ENCODE measurements around the gene ARSI.
A peak's percentile ranks its signal among the peaks of the same experiment; 100 is the strongest.

Gene ARSI

DNA sequence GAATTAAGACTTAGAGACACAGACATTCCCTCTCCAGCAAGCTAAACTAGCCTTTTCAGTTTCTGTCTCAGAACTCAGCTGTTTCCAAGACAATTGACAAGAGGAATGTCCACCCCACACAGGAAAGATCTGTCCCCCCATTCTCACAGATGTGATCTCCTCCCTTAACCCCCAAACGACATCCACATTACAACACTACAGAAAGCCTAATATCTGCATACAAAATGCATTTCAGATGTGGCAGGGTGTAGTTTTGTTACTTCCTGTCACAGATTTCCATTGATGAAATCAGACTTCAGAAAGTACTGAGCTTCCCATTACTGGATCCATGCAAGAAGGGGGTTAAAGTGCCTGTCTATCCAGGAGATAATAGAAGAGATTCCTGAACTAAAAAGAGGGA is 2.9 kb upstream of the ARSI start:
- DNase-seq = no peak

DNA sequence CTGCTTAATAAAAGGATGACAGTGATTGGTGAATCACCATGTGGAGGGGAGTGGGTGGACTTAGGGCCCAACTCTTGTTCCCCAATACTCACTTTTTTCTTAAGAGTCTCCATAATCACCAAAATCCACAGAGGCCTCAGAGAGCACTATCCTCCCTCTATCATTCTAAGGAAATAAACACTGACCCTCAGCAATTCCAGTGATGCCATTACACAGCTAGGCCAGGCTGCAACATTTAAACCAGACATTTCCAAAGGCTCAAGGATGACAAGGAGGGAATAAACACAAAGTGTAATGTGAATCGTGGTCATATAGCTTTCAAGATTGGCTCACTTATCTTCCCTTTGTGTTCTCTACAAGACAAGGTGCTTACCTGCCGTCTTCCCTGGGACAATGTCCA is 2.4 kb upstream of the ARSI start:
- DNase-seq = no peak

DNA sequence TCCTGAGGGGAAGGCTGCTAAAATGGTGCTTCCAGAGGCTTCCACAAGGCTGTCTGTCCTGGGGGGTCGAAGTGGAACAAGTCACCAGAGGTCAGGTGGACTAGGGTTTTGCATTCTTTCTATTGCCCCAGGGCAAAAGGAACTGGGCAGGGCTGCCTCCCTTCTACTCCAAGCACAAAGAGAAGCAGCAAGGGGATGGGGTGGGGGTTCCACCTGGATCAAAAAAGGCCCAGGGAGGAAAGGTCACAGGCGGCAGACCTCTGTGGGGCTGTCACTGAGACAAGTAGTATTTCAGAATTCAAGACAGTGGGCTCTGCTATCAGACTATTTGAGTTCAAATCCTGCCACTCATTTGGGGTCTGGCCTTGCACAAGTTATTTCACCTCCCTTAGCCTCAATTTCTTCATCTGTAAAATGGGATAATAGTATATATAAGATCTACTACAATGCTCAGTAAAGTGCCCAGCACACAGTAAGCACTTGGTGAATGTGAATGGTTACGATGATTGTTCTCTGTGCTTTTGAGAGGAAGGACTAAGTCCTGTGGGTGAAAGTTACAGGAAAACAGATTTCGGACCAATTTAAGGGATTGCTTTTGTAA is 1.9 kb upstream of the ARSI start:
- DNase-seq = no peak

DNA sequence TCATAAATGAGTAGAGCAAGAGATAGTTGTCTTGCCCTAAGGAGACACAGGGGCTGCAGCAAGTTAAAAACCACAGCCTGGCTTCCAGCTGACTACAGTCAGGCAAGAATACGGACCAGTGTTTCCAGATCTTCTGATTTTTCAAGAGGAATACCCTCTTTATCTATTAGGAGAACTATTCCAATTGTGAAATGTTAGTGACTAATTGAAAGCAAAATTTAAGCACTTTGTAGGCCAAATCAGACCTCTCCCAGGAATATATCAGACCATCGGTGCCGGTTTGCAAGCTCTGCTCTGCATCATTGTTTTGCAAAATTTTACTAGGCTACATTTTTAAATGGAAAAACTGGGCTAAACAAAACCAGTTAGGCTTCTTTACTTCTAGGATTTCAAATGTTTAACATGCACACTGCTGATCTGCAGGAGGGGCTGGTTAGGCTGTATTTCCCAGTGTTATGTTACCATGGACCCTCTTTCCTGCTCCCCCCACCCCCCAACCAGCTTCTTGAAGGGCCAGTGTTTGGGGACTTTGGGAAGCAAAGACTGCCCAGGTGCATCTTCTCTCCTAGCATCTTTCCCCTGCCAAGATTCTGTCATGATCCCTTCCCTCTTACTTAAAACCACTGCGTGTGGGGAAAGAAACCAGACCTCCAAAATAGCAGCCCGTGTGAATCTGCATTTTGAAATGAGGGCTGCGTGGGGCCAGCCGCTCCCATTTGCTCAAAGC is 1.1 kb upstream of the ARSI start:
- DNase-seq = peak; percentile 53

DNA sequence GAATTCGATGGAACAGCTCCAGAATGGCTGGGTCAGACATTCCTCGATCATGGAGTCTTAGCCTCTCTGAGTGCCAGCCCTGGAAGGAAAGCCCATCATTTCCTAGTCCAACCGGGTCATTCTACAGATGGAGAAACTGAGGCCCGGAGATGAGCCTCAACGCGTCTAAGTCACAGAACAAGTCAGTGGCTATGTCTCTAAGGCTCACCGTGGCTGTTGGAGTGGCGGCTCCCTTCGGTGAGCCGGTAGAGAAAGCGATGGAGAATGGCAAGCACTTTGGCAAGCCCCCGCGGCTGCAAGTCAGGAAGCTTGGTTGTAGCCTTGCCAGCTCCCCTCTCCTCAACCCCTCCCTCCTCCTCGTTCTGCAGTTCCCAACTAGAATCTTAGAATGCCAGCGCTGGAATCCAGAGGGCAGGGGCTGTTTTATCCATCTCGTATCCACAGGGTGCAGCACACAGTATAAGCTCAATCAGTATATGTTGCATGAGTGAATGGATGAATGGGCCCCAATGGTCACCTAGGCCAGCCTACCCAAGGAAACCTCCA is 438 bp upstream of the ARSI start:
- no peak for DNase-seq

DNA sequence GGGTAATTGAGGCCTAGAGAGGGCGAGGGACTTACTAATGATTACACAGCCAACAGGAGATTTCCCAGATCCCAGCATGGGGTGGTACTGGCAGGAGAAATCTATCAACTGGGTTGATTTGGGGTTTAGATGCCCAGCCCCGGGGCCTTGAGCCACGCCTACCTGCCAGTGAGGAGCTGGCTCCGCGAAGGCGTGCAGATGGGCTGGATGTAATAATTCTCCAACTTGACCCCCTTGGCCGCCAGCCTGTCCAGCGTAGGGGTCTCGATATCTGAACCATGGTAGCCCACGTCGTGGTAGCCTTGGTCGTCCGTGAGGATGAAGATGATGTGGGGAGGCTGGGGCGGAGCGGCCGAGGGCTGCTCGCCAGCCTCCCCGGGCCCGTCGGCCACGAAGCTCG is 804 bp downstream of the ARSI start:
- DNase-seq = no peak

DNA sequence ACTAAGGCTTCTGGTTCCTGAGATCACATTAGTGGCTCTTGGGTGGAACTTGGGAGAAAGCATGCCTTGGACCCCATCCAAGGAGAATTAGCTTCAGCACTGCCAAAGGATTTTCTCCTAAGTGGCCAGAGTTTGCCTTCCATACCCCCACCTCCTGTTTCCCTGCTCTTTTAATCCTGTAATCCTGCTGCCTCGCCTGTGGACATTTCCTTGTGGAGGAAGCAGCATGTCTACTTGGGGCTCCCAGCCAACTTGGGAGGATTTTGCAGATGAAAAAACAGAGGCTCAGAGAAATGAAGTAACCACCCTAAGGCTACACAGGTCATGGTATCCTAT is 1.6 kb downstream of the ARSI start:
- DNase-seq = no peak

DNA sequence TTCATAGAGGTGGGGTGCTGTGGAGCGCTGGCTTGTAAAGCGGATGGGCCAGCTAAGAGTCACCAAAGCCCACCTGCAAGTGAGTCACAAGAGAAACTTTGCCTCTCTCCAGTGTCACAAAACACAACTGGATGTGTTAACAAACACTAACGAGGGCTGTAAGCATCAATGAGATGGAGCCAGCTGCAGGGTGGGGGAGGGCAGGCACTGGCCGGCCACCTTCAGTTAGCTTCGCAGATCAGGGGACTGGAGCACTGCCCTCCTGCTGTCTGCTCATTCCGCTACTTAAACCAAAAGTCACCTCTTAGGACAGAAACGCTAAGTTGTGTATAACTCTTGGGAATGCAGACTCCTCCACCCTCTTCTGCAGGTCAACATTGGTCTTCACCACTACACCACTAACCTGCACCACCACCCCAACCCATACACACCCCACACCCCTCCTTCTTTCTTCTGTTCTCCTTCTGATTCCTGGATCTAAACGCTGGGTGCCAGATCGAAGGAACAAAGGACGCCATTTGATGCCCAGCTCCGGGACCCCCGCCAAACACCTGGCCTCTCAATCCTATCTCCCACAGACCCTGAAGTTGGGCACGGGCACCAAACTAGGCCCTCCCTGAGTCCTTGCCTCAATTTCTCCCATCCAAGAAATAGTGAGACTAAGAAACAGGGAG is 2.1 kb downstream of the ARSI start:
- no peak for DNase-seq

DNA sequence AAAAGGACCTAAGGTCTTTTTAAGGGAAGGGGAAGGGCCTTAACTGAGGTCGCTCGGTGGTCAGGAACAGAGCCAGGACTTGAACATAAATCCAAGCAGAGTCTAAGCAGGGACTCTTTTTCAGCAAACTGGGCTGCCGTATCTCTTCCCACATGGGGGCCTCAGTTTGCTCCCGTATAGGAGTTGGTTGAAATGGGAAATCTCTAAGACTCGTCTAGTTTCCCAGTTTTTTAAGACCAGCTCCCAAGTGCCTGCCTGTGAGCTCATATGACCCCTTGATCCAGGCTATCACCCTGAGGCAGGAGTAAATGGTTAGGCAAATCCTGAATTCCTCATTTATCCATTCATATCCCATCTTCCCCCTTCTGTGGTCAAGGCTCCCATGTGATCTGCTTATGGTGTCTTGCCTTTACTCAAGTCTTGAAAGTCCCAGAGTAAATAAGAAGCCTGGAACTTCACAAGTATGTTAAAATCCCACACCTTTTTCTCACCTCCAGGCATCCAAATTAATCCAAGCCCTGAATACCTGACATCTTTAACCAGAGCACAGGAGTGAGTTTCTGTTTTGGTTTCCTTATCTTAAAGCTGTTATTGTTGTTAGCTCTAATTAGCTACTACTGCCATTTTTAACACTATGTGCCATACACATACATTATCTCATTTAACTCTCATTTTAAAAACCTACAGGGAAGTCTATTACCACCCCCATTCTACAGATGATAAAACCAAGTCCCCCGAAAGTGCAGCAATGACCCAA is 3.0 kb downstream of the ARSI start:
- no peak for DNase-seq

DNA sequence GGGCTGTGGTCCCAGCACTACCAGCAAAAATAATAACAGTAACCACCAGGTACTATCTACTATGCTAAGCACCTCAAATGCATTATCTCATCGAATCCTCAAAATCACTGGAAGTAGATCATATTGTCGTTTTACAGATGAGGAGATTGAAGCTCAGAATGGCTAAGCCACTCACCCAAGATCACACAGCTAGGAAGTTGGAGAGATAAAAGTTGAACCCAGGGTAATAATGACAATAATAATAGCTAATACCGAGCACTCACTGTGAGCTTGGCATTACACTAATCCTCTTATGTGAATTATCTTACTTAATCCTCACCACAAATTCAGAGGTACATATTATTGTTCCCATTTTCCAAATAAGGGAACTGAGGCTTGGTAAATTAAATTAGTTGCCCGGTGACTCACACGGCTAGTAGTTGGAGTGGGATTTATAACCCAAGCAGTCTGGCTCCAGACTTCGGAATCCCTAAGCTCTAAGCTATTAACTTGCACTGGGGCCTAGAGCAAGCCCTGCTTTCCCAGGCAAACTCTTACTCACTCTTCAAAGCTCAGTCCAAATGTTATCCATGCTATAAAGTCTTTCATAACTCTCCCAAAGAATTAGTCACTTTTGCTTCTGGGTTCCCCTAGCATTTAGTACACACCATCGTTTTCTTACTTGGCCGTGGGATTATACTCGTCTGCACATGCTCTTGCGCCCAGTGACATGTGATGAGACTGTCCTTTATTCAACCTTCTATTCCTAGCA is 3.8 kb downstream of the ARSI start:
- no peak for DNase-seq

DNA sequence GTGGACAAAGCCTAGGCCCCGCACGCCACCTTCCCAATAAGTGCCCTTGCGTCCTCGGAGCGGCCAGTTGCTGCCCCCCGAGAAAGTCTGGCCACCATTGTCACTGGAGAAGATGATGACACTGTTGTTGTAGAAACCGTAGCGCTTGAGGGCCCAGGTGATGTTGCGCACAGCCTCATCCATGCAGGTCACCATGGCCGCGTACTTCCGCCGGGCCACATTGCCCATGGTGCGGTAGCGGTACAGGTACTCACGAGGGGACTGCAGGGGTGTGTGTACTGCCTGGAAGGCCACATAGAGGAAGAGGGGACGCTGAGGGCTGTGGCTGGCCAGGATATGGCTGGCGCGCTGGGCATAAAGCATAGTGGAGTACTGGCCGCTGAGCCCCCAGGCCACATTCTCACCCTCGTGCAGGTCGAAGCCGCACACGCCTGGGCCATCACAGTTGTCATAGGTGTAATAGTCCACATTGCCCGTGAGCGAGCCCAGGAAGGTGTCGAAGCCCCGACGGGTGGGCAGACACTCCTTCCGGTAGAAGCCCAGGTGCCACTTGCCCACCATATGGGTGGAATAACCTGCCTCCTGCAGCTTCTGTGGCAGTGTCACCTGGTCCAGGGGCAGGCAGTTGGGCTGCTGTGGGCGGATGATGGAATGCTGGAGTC is 4.6 kb downstream of the ARSI start:
- no peak for DNase-seq

DNA sequence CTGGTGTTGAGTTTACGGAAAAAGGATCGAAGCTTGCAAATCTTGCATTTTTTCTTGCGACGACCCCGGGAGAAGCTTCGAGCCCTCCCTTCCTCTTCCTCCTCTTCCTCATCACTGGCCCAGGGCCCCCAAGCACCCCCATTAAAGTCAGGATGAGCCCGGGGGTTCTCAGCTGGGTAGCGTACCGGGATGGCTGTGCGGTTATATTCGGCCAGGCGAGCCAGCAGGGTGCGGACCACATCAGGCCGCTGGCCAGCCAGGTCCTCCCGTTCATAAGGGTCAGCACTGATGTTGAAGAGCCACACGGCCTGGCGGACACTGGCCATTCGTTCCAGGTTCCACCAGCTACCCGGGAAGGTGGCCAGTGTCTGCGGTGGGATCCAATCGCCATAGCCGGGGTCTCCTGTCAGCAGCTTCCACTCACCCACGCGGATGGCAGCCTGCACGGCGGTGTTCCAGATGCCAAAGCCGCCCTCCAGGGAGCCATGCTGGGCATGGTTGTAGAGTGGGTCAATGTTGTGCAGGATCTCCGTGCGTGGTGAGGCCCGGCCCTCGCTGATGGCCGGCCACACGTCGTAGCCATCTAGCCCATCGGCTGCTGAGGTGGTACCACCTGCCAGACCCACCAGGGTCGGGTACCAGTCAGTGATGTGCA is 5.3 kb downstream of the ARSI start:
- DNase-seq = no peak

DNA sequence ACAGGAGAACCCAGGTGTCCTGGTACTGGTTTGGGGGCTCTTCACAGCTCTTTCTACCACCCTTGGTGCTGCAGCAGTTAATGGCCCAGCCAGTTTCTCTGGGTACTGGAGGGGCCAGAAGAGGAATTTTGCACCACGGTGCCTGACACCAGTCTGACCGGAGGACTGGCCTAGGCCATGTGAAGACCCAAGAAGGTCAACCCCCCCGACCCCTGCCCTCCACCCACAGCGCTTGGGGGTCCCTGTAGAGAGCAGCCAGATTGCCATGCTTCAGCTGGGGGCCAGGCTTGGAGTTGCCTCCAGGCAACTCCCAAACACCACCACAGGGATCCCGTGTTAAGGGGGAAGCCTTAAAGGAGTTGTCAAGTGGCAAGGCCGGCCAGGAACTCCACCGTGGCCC is 6.2 kb downstream of the ARSI start:
- DNase-seq = no peak

DNA sequence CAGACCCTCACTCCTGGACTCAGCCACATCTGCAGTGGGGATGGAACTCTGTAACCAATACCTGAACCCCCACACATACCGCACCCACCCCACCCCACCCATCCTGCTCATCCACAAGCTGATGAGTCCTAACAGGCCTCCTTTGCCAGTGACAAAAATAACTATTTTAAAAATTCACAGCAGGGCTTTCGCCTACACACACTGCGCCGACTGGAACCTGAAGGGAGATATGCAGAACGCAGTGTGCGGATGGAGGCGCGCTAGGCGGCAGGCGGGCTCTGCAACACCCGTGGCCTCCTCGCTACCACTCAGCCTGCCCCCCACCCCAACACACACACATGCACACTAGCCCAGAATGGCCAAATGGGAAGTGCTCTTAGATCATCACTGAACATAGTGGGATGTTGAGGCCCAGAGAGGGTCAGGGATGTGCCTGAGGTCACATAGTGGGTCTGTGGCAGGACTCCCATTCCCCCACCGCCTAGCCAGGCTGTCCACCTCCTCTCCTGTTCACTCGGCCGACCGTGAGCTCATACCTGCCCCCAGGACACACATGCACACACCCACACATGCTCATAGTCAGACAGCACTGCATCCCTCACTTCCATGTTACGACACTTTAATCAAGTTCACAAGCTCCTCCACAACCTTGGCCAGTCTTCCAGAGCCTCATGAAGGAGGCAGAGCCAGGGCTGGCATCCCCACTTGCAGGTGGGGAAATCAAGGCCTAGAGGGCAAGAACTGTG is 6.8 kb downstream of the ARSI start:
- no peak for DNase-seq

DNA sequence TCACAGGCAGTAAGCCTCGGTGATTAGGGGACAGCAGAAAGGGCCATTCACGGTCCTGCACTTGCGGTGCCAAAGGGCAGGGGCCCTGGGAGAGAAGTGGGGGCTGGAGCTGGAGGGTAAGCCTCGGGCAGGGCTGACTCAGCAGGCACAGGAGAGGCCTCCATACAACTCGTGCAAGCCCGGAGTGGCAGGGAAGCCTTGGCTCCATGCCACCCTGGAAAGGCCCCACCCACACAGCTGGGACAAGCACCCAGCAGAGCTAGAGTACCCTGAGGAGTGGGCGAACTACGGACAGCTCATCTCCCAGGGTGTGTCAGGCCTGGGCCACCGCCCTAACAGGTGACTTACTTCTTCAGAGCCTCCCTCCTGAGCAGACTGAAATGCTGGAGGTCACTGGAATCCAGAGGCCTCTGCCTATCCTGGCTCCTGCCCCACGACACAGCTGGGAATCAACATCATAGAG is 7.5 kb downstream of the ARSI start:
- DNase-seq = peak; percentile 50

DNA sequence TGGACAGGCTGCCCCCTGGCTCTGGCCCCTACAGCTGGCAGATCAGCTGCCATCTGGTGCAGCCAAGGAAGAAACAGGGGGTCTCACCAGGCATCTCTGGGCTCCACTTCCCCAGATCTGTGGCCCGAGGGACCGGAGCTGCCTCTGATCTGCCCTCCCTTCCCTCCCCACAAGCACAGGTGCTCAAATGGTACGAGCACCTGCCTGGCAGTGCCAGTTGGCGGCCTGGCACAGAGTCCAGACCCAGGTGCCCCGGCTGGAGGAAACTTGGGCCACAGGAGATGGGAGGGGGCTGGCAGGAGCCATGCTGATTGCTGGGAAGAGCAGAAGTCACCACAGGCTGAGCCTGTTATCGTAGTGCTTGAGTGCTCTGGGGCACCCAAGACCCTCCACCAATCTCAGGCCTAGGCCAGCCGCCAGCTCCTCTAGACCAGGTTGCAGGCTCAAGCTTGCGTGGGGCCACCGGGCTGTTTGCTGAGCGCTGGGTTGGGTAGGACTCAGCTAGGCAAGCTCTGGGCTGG is 8.1 kb downstream of the ARSI start:
- DNase-seq = no peak

DNA sequence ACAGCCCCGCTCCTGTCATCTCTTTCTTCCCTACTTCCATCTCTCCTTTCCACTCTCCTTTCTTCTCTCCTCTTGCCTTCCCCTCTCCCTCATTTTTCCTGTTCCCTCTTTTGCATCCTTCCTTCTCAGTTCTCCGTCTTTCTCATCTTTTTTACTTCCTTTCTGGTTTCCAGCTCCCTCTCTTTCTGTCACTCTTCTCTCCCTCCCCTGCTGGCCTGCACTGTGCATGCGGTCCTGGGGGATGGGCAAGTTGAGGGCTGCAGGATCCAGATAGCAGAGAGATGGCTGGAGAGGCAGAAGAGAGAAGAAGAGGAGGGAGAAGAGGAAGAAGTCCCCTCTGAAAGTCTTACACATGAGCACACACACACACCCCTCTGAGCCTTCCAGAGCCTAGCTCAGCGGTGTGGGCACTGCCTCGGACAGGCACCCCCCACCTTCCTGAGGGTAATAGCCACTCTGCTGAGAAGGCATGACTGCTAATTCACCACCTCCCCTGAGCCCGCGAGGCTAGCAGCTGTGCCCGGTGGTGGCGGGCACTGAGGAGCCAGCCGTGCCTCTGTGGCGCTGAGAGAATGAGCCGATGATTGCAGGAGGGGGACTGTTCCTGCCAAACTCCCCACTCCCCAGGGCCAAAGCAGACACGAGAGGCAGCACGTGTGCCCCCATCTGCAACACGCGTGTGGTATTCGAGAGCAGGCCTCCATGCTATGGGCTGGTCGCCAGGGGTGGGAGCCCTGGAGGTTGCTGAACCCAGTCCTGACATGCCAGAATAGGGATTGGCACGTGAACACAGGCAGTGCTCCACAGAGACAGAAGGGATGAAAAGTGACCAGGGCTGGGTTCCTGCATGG is 9.4 kb downstream of the ARSI start:
- DNase-seq = no peak

DNA sequence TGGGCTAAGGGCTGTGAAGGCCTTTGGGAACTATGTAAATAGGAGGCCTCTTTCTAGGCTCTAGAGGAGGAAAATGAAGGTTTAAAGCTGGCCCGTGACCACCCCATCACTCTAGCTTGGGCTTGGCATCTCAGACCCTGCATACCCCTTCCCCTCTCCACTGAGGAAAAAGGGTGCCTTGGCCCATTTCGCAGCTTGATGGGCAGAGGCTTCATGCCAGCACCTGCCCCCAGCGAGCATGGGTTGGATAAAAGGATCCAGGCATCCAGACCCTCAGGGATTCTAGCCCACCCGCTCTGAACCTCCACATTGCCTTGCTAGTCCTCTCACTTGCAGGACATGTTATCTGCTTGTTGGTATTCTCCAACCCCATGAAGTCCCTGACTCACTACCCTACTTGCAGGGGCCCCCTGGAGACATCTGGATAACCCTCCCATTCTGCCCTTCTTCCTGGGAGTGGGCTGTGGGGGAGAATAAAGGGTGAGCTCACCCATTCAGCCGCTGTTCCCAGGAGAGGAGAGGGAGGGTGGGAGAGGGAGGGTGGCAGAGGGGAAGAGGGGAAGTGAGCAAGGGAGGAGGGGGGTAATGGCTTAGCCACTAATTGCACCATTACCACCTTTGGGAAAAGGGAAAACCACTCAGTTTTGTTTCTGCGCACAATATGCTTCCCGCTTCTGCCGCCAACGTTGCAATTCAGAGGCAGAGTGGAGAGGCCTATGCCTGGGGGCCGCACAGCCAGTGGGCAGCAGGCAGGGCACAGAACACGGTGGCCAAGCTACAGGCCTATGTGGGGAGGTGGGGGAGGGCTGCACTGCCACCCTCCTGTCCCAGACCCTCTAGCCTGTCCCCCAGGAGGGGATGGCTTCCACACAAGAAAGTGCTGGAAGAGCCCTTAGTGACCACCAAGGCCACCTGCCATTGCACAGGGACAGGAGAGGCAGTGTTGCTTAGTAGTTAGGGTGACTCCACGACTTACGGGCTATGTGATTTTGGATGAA is 11.0 kb downstream of the ARSI start:
- no peak for DNase-seq

Measured in femur (tissue), 1 donor.